Caco-2 (cell line): ENCODE data around the gene KIF21A. TPM values are rescaled to one million over a fixed set of nuclear protein-coding genes. Genes with fewer than 3 reads are reported as not detected.

ENCODE experiments used
- BruUV-seq: library from RNA; stranded (reverse); fragments of 400-500 nt; replicated peaks from 2 replicates; lab custom pipeline; 2021; lab: Mats Ljungman, UMichigan
- CTCF ChIA-PET: fragments of 300-600 bp; sonication (Branson Sonifier 250); formaldehyde crosslinking; loops from one replicate; lab custom pipeline; 2022; ENCODE audit warnings: antibody characterized with exemption; lab: Charles Lee
- POLR2A ChIA-PET: fragments of 300-600 bp; sonication (Branson Sonifier 250); formaldehyde crosslinking; loops from one replicate; lab custom pipeline; 2022; ENCODE audit warnings: antibody characterized with exemption; lab: Charles Lee
- DNase-seq, 2 experiments: peaks; one replicate each; pipeline versions ENCODE4 v3.0.0 to v3.0.0-alpha.2; 2020 to 2022
- H3K27me3 ChIP-seq: replicated peaks from 2 replicates; pipeline ENCODE4 v1.6.0; 2011; ENCODE audit warnings: low read length; ENCODE audit not compliant: control insufficient read depth, insufficient read depth
- H3K36me3 ChIP-seq: 2 replicates; pipeline ENCODE4 v1.5.1; 2011; ENCODE audit warnings: low read length; ENCODE audit not compliant: control insufficient read depth, insufficient read depth
- H3K4me1 ChIP-seq: fragments of 250-450 bp; sonication (Bioruptor Pico); 2 replicates; pipeline ENCODE4 v1.5.1; 2020; ENCODE audit warnings: mild to moderate bottlenecking
- H3K4me3 ChIP-seq: 2 replicates; pipeline ENCODE4 v1.5.1; 2011; ENCODE audit warnings: low read depth, mild to moderate bottlenecking, control low read depth, low read length
- H3K9me3 ChIP-seq: fragments of 250-450 bp; sonication (Bioruptor Pico); 2 replicates; pipeline ENCODE4 v1.5.1; 2020; ENCODE audit warnings: mild to moderate bottlenecking, moderate library complexity
- H3K27ac Mint-ChIP-seq: one replicate; pipeline ENCODE4 v1.8.0; 2022; ENCODE audit warnings: mixed read lengths; ENCODE audit not compliant: unreplicated experiment
- H3K27me3 Mint-ChIP-seq: one replicate; pipeline ENCODE4 v1.8.0; 2022; ENCODE audit warnings: mixed read lengths; ENCODE audit not compliant: insufficient read depth, unreplicated experiment
- H3K36me3 Mint-ChIP-seq: one replicate; pipeline ENCODE4 v1.8.0; 2022; ENCODE audit warnings: mild to moderate bottlenecking, mixed read lengths; ENCODE audit not compliant: insufficient read depth, unreplicated experiment
- H3K4me1 Mint-ChIP-seq: one replicate; pipeline ENCODE4 v1.8.0; 2022; ENCODE audit warnings: low read depth, mixed read lengths; ENCODE audit not compliant: unreplicated experiment
- H3K4me3 Mint-ChIP-seq: one replicate; pipeline ENCODE4 v1.8.0; 2022; ENCODE audit warnings: mild to moderate bottlenecking, moderate library complexity, mixed read lengths; ENCODE audit not compliant: unreplicated experiment
- H3K9me3 Mint-ChIP-seq: one replicate; pipeline ENCODE4 v1.8.0; 2022; ENCODE audit warnings: mixed read lengths; ENCODE audit not compliant: unreplicated experiment
- CTCF ChIP-seq, 2 experiments: fragments of 200-600 bp in 1 of 2; IDR thresholded peaks; 1 replicate in 1 of 2; 2 replicates in 1 of 2; pipeline versions ENCODE4 v1.5.1 to v1.8.0; 2011 to 2022; ENCODE audit warnings: antibody characterized with exemption in 1 of 2, control low read depth in 1 of 2, inconsistent platforms in 1 of 2, low read depth in 1 of 2, low read length in 1 of 2, mild to moderate bottlenecking in 1 of 2, moderate library complexity in 1 of 2; ENCODE audit not compliant: insufficient read depth in 1 of 2, severe bottlenecking in 1 of 2, unreplicated experiment in 1 of 2
- intact Hi-C: fragments of 100-400 bp; cut with micrococcal nuclease; formaldehyde crosslinking; loops from one replicate; pipeline ENCODE4 v1.10.0; 2022; ENCODE audit not compliant: unreplicated experiment
- total RNA-seq: library from RNA; stranded (reverse); gene quantifications from 2 replicates; pipeline ENCODE4 v1.2.3, GENCODE V29; 2022

Gene KIF21A
- total RNA-seq, 1 experiment from 2014 or later, result 77.5 TPM

- no TSS peak for BruUV-seq
- Mint-ChIP-seq H3K4me1 (no peaks in the 10 kb centered on the region), H3K27me3 (no peaks in the 10 kb centered on the region), H3K27ac (no peak overlapping the region), H3K9me3 (no peaks in the 10 kb centered on the region), H3K36me3 (peaks cover 19% of the 10 kb centered on the region), H3K4me3 (no peak overlapping the region)
- no peak overlapping the region for H3K4me3 ChIP-seq
- H3K9me3 ChIP-seq, result no peaks in the 10 kb centered on the region
- intact Hi-C loops, result no loop called here
- no peak for TF ChIP-seq CTCF (IDR thresholded peaks at IDR 0.05; ENCODE audit: insufficient read depth in 1 of 2, low read depth in 1 of 2, low read length in 1 of 2, severe bottlenecking in 1 of 2, unreplicated experiment in 1 of 2)
- CTCF ChIA-PET, result no interaction called here
- DNase-seq, result no peak
- no peaks in the 10 kb centered on the region for H3K27me3 ChIP-seq
- no peaks in the 10 kb centered on the region for H3K36me3 ChIP-seq
- H3K4me1 ChIP-seq, result no peaks in the 10 kb centered on the region
- POLR2A ChIA-PET, result no interaction called here
These were observed 101.2 kb downstream of the KIF21A start for GRCh38 chr12:39341761-39342160.

GRCh38 chr12:39341179-39341578 lies 101.7 kb downstream of the KIF21A start:
- POLR2A ChIA-PET, result no interaction called here
- CTCF ChIA-PET, result interaction anchor here (0.6 to 0.7 kb wide), 2 partner anchors 328 to 434 kb away, joined by 3 to 5 read pairs; no protein-coding TSS in a partner anchor
- no peak for TF ChIP-seq CTCF (IDR thresholded peaks at IDR 0.05; ENCODE audit: insufficient read depth in 1 of 2, low read depth in 1 of 2, low read length in 1 of 2, severe bottlenecking in 1 of 2, unreplicated experiment in 1 of 2)

GRCh38 chr12:39332661-39333175 lies 110.2 kb downstream of the KIF21A start:
- H3K27ac Mint-ChIP-seq, result no peak overlapping the region
- no peak for TF ChIP-seq CTCF (IDR thresholded peaks at IDR 0.05; ENCODE audit: insufficient read depth in 1 of 2, low read depth in 1 of 2, low read length in 1 of 2, severe bottlenecking in 1 of 2, unreplicated experiment in 1 of 2)
- no TSS peak for BruUV-seq
- H3K27me3 Mint-ChIP-seq, result no peaks in the 10 kb centered on the region
- CTCF ChIA-PET, result no interaction called here
- no peak overlapping the region for H3K4me3 ChIP-seq
- H3K36me3 ChIP-seq, result peaks cover 3% of the 10 kb centered on the region
- H3K4me1 ChIP-seq, result no peaks in the 10 kb centered on the region
- POLR2A ChIA-PET, result no interaction called here
- no peaks in the 10 kb centered on the region for H3K9me3 Mint-ChIP-seq
- H3K27me3 ChIP-seq, result no peaks in the 10 kb centered on the region
- DNase-seq, result no peak
- no peaks in the 10 kb centered on the region for H3K9me3 ChIP-seq
- no peaks in the 10 kb centered on the region for H3K4me1 Mint-ChIP-seq
- H3K36me3 Mint-ChIP-seq, result peaks cover 11% of the 10 kb centered on the region
- H3K4me3 Mint-ChIP-seq, result no peak overlapping the region
- intact Hi-C loops, result no loop called here

More at GRCh38 chr12:39341179-39341578, 101.7 kb downstream of the KIF21A start:
- no TSS peak for BruUV-seq
- Histone ChIP-seq H3K36me3 (no peaks in the 10 kb centered on the region), H3K9me3 (no peaks in the 10 kb centered on the region), H3K4me1 (no peaks in the 10 kb centered on the region), H3K4me3 (no peak overlapping the region), H3K27me3 (no peaks in the 10 kb centered on the region)
- intact Hi-C loops, result no loop called here
- no peaks in the 10 kb centered on the region for H3K4me1 Mint-ChIP-seq
- H3K27ac Mint-ChIP-seq, result no peak overlapping the region
- H3K36me3 Mint-ChIP-seq, result peaks cover 19% of the 10 kb centered on the region
- no peak for DNase-seq
- no peaks in the 10 kb centered on the region for H3K9me3 Mint-ChIP-seq
- H3K4me3 Mint-ChIP-seq, result no peak overlapping the region
- H3K27me3 Mint-ChIP-seq, result no peaks in the 10 kb centered on the region
